ENCODE measurements around the gene CHD1L.

DNA sequence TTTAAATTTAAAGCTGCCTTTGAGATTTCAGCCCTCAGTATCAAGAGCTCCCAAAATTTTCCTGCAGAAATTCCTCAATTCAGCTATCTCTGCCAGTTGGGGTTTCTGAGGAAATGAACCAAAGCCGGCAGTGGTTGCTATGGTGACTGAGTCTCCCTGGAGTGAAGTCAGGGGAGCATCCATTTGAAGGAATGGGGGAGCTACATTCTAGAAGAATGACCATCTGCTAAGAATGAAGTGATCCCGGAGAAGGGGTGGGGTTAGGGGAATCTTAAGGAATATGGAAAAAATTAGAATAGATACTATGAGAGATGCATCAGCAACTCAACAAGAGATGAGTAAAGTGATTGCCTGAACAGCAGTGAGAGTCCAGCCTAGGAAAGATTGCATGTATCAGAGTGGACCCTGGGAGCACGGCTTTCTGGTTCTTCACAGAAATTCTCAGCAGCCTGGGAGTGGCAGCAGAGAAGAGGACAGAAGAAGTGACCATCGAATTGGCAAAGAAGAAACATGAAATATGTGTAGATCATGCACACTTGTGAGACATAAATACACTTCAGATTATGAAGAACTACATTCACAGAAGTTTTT lies 94.7 kb downstream of the CHD1L start:
- TF ChIP-seq, protein P1, sequence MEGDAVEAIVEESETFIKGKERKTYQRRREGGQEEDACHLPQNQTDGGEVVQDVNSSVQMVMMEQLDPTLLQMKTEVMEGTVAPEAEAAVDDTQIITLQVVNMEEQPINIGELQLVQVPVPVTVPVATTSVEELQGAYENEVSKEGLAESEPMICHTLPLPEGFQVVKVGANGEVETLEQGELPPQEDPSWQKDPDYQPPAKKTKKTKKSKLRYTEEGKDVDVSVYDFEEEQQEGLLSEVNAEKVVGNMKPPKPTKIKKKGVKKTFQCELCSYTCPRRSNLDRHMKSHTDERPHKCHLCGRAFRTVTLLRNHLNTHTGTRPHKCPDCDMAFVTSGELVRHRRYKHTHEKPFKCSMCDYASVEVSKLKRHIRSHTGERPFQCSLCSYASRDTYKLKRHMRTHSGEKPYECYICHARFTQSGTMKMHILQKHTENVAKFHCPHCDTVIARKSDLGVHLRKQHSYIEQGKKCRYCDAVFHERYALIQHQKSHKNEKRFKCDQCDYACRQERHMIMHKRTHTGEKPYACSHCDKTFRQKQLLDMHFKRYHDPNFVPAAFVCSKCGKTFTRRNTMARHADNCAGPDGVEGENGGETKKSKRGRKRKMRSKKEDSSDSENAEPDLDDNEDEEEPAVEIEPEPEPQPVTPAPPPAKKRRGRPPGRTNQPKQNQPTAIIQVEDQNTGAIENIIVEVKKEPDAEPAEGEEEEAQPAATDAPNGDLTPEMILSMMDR (IDR thresholded peaks at IDR 0.05) = no peak
- TF ChIP-seq POLR2A (IDR thresholded peaks at IDR 0.05) (no peak), EP300 (IDR thresholded peaks at IDR 0.05) (no peak)

All from ovary (tissue), 3 donors.